Loucy (cell line): ENCODE results near the gene AVP.

Experiments
- H2AFZ ChIP-seq: fragments of 200-600 bp; sonication (generic); 2 replicates; pipeline ENCODE4 v1.6.0; 2016; ENCODE audit warnings: antibody characterized with exemption, mild to moderate bottlenecking, low read length, moderate library complexity
- H3F3A ChIP-seq: fragments of 200-600 bp; 2 replicates; pipeline ENCODE4 v1.6.0; 2016; ENCODE audit warnings: antibody characterized with exemption, low read depth, mild to moderate bottlenecking
- H3K27me3 ChIP-seq: fragments of 200-600 bp; sonication (generic); 2 replicates; pipeline ENCODE4 v1.6.1; 2014; ENCODE audit warnings: low read length, mild to moderate bottlenecking; ENCODE audit not compliant: insufficient read depth, poor library complexity, severe bottlenecking
- H3K36me3 ChIP-seq: fragments of 200-600 bp; sonication (generic); 2 replicates; pipeline ENCODE4 v1.6.1; 2016; ENCODE audit warnings: low read length; ENCODE audit not compliant: insufficient read depth
- H3K4me1 ChIP-seq: fragments of 200-600 bp; sonication (generic); 2 replicates; pipeline ENCODE4 v1.5.1; 2014; ENCODE audit warnings: low read length, mild to moderate bottlenecking; ENCODE audit not compliant: insufficient read depth, poor library complexity, severe bottlenecking
- H3K4me2 ChIP-seq: fragments of 200-600 bp; sonication (generic); 2 replicates; pipeline ENCODE4 v1.6.0; 2014; ENCODE audit warnings: antibody characterized with exemption, low read length, low read depth, mild to moderate bottlenecking; ENCODE audit not compliant: poor library complexity, severe bottlenecking
- H3K4me3 ChIP-seq: fragments of 200-600 bp; sonication (generic); 2 replicates; pipeline ENCODE4 v1.5.1; 2014; ENCODE audit warnings: low read length, mild to moderate bottlenecking, mixed read lengths; ENCODE audit not compliant: poor library complexity, severe bottlenecking
- H3K79me2 ChIP-seq: fragments of 200-600 bp; sonication (generic); 2 replicates; pipeline ENCODE4 v1.6.1; 2014; ENCODE audit warnings: low read length; ENCODE audit not compliant: insufficient read depth
- H3K9ac ChIP-seq: fragments of 200-600 bp; sonication (generic); 2 replicates; pipeline ENCODE4 v1.6.0; 2014; ENCODE audit warnings: mild to moderate bottlenecking, low read depth, low read length, moderate library complexity; ENCODE audit not compliant: poor library complexity, severe bottlenecking
- H3K9me2 ChIP-seq: fragments of 200-600 bp; sonication (generic); replicated peaks from 2 replicates; pipeline ENCODE4 v1.6.1; 2016; ENCODE audit warnings: low read depth, low read length, mixed read lengths
- H3K9me3 ChIP-seq: fragments of 200-600 bp; sonication (generic); 2 replicates; pipeline ENCODE4 v1.6.1; 2014; ENCODE audit warnings: mild to moderate bottlenecking, antibody characterized with exemption, low read length, low read depth; ENCODE audit not compliant: insufficient read depth
- H4K20me1 ChIP-seq: fragments of 200-600 bp; sonication (generic); 2 replicates; pipeline ENCODE4 v1.6.0; 2014; ENCODE audit warnings: antibody characterized with exemption, low read length, mild to moderate bottlenecking; ENCODE audit not compliant: insufficient read depth, poor library complexity, severe bottlenecking
- CTCF ChIP-seq: fragments of 200-600 bp; sonication (generic); conservative IDR thresholded peaks from 2 replicates; pipeline ENCODE4 v1.5.1; 2014; ENCODE audit warnings: mild to moderate bottlenecking, antibody characterized with exemption, low read length
- EZH2phosphoT487 ChIP-seq: fragments of 200-600 bp; IDR thresholded peaks from 2 replicates; pipeline ENCODE4 v1.6.1; 2018; ENCODE audit warnings: antibody characterized with exemption, mild to moderate bottlenecking, moderate library complexity, borderline replicate concordance

Gene AVP

GRCh38 chr20:3043322-3043721 lies 41.2 kb downstream of the AVP start, which contains the start of gene GNRH2:
GNRH2 (plus strand) TSS chr20:3043622; CDS start chr20:3044415, 793 bp downstream.
- H3K9ac ChIP-seq: no peak within 1 kb of the TSS
- no peaks in the 10 kb centered on the region for H3F3A ChIP-seq
- peaks cover 5% of the 10 kb centered on the region for H3K27me3 ChIP-seq
- TF ChIP-seq EZH2phosphoT487 (no peak), CTCF (no peak)
- peaks cover 18% of the 10 kb centered on the region for H3K4me1 ChIP-seq
- peaks cover 21% of the 10 kb centered on the region for H4K20me1 ChIP-seq
- H3K4me2 ChIP-seq: no peak within 1 kb of the TSS
- H3K4me3 ChIP-seq: no peak within 1 kb of the TSS
- peaks cover 25% of the 10 kb centered on the region for H3K79me2 ChIP-seq
- H2AFZ ChIP-seq: no peak within 1 kb of the TSS
- peaks cover 22% of the 10 kb centered on the region; the same call in 1 of the 2 replicates for H3K36me3 ChIP-seq
- H3K9me3 ChIP-seq: no peaks in the 10 kb centered on the region
- H3K9me2 ChIP-seq: no peaks in the 10 kb centered on the region

GRCh38 chr20:3042625-3043024 lies 41.9 kb downstream of the AVP start:
- Histone ChIP-seq H2AFZ (no peak overlapping the region), H3K9me3 (no peaks in the 10 kb centered on the region), H3K4me1 (peaks cover 14% of the 10 kb centered on the region), H3K4me3 (no peak overlapping the region), H3K9ac (no peak overlapping the region), H3F3A (no peaks in the 10 kb centered on the region), H3K4me2 (no peak overlapping the region), H4K20me1 (peaks cover 14% of the 10 kb centered on the region), H3K79me2 (peaks cover 18% of the 10 kb centered on the region), H3K9me2 (no peaks in the 10 kb centered on the region), H3K36me3 (peaks cover 21% of the 10 kb centered on the region; the same call in 1 of the 2 replicates), H3K27me3 (peaks cover 5% of the 10 kb centered on the region)
- TF ChIP-seq EZH2phosphoT487 (no peak), CTCF (no peak)

- TF ChIP-seq EZH2phosphoT487 (no peak), CTCF (no peak)
- Histone ChIP-seq H3K9ac (no peak overlapping the region), H4K20me1 (peaks cover 8% of the 10 kb centered on the region), H3K4me3 (no peak overlapping the region), H3K9me2 (no peaks in the 10 kb centered on the region), H3K4me1 (peaks cover 8% of the 10 kb centered on the region), H3K79me2 (peaks cover 11% of the 10 kb centered on the region), H2AFZ (no peak overlapping the region), H3K36me3 (peaks cover 26% of the 10 kb centered on the region; the same call in 1 of the 2 replicates), H3K4me2 (no peak overlapping the region), H3K9me3 (no peaks in the 10 kb centered on the region), H3K27me3 (peaks cover 5% of the 10 kb centered on the region), H3F3A (no peaks in the 10 kb centered on the region)
Measured at GRCh38 chr20:3041854-3042409, 42.6 kb downstream of the AVP start.
